Kidney glomerular epithelial cell (primary cell): Measurements from ENCODE around the gene KRT82.
A peak's percentile ranks its signal among the peaks of the same experiment; 100 is the strongest.
"Not testable (repeated sequence)": the region's sequence is repeated elsewhere in the genome, so short reads cannot be mapped to it uniquely, and the experiment has no call there.

Source experiments
- DNase-seq: peaks from one replicate; lab custom pipeline; 2025; lab: John Stamatoyannopoulos, UW

KRT82 gene

DNA sequence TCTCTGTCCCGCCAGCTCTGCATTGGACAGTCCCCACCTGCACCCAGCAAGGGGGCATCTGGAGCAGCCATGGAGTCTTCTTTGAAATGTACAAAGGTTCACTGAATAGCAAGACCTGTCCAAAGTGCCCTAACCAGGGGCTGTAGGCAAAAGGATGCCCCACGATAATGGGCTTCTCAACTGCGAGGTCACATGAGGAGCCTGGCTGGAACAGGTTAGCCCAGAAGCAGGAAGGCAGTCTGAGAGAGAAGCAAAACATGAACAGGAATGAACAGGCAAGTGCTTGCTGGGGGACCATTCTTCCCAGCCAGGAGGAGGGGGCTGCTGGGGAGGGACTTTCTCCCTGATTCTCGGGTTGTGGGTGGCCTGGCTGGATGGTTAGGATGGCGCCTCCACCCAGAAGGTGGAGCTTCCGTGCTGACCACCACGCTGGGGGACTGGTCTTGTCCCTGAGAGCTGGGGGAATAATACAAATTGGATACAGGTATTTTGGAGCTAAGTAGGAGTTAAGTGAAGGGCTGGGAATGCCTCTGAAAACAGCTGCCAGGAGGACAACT lies 46.0 kb downstream of the KRT82 start:
- DNase-seq, result no peak

DNA sequence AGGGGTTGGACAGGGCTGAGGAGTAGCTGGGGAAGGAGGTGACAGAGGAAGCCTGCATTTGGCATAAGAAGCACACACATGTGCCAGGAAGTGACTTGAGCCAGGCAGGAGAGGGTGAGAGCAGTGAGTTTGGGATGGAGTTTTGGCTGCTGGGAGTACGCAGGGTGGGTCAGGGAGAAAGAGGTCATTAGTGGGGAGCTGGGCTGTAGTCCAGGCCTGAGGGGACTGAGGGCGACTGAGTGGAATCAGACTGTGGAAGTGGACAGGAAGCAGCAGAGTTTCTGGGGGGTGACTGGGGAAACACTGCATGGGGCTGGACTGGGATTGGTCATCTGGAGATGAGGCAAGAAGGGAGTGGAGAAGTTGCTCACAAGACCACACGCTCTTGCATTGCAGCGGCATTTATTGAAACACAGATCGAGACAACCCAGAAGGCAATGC lies 46.5 kb downstream of the KRT82 start:
- no peak for DNase-seq

DNA sequence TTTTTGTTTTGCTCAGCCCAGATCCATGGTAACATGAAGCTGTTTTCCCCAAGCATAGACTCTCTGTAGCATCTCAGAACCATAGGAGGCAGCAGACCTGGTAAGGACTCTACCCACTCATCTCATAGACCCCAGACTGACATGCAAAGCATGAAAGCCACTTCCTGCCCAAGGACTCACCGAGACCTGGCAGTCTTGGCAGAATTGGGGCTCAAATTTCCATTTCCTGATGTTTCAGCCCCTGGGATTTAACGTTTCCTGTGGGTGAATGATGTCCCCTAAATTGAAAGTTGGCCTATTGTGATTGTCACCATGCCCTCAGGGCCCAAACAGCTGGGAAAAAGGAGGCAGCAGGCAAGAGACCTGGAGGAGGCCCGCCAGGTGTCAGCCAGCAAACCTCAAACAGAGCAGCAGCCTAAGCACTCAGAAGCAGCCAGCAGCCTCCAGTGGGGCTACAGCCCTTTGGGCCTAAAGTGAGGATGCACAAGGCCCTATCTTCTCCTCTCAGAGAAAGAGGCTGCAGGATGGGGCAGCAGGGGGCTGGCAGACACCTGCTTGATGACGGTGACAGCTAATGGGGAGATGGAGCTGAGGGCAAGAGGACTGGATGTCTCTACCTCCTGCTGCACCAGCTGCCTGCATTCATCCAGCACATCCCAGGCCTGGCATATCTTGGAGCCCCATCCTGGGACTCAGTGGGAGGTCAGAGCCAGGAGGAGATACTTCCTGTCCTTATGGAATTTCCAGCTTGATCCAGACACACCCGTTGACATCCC lies 47.4 kb downstream of the KRT82 start:
- no peak for DNase-seq

DNA sequence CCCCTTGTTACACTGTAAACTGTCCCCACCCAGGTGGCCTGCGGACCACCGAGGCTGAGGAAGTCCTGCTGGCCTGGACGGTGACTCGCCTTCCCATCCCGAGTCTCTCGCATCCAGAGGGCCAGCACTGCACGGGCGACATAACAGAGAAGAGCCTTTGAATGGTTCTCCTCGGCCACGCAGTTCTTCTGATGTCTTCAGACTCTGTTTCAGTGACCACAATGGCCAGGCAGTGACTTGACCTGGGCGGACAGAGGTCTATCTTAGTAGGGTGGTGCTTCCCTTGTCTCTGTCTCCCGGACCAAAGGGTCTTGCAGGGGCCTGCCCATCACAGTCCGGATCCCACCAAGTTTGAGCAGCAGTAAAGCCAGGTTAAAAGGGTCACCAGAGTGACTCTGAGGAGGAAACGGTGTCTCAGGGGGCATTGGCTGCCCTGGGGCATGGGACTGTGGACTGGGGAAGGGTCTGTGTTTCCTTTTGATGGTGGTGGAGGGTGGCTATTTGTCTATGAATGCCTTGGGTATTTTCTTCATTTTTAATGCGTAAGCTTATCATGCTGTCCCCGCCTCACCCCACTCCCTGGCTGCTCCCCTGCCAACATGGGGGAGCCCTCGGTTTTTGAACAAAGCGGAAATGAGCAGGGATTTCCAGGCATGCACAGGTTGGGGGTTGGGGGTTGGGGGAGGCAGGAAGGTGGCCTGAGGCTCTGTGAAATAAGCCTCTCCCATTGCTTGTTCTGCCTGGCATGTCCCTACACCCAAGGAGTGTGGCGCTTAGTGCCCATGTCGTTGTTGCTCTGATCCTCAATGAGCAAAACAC lies 49.2 kb downstream of the KRT82 start:
- no peak for DNase-seq

DNA sequence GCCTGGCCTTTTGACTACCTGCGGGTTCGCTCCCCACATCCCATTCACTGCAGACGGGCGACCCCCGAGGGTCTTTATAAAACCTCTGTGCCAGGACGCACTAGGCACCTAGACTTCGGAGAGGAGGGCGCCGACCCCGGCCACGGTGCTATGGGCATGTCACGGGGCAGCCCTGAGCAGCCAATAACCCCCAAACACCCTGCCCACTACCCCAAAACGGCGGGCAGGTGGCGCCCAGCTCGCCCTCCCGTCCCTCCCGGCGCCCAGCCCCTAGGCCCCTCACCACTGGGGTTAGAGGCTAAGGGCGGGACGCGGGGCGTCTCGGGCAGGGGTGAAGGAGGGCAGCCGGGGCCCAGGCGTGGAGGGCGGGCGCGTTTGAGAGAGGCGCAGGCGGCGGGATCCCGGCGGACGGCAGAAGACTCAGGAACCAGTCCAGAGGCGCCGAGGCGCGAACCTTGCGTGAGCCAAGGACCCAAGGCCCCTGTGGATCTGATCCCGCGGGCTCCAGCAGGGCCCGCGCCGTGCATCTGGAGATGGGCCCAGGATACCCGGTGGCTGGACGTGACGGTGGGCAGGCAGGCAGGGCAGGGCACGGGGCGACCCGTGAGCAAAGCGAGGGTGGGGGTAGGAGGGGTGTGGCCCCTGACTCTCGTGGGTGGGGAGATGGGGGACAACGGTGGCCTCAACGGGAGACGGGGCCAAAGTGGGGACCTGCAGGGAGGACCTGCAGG lies 49.9 kb downstream of the KRT82 start:
- DNase-seq, result no peak

DNA sequence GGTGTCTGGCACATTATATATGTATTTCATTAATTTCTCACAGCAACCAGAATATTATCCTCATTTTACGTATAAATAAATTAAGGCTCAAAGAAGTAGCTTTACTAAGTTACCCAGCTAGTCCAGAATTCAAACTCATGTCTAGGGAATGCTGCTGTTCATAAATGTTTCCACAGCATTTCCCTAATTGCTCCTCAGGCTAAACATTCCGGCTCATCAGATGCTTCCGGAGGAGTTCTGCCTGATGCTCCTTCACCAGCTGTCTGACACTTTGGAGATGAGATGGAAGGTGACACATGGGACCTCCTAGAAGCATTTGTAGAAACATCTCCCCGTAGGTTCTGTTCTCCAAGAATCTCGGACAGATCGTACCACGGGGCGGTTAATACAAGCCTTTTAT lies 51.0 kb downstream of the KRT82 start:
- DNase-seq, result no peak

DNA sequence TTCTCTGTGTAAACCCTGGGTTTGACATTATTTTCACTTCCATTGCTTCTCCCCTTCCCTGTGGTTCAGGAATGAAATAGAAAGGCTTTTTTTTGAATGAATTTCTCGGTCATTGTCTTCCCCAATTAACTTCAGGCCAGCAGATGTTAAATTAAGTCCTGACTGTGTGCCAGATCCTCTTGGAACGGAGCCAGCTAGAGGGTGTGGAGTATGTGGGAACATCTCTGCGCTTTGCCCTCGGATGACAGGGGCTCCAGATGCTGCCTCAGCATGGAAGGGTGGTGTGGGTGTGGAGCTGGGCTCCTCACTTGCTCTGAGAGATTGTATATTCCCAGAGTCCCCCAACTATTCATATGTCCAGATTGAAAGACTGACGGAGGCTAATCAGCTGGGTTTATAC lies 51.9 kb downstream of the KRT82 start:
- DNase-seq, result no peak

DNA sequence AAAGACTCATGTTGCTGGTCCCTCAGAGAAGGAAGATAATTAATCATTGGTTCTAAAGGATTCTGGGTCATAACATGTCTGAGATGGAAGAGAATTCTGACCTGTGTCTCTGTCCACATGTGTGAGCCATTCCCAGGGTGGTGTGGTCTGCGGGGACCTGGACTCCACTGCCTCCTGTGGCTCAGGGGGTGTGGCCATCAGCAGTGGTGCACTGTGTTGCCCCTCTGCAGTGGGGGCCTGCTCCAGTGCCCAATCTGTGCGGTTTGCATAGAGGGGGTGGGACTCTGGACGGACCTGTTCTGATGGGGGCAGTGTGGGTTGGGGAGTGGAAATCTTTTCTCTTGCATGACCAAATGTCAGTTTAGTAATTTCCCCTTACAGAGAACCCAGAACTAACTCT lies 52.4 kb downstream of the KRT82 start:
- no peak for DNase-seq

DNA sequence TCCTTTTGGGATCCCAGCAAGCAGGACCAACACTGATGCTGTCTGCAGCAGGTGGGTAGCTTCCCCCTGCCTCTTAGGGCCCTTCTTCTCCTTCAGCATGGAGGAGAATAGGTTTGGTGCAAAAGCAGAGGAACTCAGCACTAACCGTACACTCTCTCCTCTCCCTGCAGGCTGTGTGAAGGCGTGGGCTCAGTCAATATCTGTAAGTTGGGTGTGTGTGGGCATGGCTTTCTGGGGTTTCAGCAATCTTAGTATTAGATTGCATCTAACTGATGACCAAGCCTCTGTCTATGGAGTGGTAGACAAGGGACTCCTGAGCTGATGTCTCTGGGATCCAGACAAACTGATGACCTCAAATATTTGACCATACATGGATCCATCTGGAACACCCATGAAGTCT lies 53.2 kb downstream of the KRT82 start:
- DNase-seq, result no peak

DNA sequence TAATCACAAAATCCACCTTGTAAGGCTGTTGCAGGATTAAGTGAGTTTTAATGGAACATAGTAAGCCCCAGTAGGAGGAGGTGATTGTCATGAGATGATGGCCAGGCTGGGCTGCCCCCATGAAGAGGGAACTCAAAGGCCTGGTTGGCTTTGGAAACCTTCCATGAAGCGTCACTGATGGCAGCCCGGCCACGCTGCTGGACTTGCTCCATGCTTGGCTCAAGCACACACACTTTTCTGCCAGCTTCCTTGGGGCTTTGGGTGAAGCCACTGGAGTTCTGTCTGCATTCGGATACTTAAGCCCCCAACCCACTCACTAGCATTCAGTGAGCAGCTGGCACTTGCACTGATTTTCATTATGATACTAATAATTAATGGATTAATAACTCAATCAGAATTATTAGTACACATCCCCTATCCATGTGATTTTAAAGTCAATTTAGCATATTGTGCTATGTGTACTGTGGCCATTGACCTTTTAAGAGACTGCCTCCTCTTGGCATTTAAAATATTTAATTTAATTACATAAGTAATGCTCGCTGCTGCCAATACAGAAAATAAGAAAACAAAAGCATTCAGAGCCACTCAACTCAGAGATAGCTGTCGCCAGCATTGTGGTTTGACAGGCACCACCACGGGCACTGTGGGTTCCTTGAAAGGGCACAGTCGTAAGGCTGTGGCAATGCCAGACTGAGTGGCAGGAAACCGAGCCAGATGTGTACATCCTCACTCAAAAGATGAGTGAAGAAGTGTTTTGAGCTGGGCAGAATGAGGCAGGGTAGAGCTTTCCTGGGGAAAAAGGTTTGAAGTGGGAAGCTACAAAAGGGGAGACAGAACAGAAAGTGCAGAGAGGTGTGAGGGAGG lies 54.7 kb downstream of the KRT82 start:
- DNase-seq, result no peak

DNA sequence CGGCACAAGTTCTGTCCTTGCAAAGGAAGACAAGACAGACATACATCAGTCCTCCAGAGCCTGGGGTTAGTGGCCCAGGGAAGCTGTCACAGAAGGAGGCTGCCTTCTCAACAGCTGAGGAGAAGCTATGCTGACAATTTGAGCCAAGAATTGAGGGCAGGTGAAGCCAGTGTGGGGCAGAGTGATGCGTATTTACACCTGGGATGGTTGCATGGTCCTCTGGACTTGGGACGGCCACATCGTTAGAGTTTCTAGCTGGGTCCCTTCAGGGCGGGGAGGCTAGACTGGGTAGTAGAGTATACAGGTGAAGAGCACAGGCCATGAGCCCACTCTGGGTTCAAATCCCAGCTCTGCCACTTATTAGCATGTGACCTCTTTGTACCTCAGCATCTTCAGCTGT lies 55.3 kb downstream of the KRT82 start:
- no peak for DNase-seq

DNA sequence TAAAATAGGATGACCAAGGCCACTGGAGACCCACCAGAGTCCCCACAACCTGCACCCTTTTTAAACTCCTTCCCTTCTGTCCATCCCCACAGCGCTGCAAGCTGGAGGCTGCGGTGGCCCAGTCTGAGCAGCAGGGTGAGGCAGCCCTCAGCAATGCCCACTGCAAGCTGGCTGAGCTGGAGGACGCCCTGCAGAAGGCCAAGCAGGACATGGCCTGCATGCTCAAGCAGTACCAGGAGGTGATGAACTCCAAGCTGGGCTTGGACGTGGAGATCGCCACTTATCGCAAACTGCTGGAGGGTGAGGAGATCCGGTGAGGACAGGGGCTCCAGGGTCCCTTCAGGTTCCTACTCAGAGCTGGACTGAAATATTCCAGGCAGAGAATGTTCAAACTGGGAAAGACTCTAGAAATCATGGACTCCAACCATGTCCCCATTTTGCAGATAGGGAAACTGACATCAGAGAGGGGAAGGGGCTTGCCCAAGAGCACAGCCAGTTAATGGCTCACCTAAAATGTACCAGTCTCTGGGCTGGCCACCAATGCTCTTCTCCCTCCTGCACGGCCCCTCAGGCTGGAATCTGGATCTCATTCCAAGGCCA lies 56.0 kb downstream of the KRT82 start:
- no peak for DNase-seq

DNA sequence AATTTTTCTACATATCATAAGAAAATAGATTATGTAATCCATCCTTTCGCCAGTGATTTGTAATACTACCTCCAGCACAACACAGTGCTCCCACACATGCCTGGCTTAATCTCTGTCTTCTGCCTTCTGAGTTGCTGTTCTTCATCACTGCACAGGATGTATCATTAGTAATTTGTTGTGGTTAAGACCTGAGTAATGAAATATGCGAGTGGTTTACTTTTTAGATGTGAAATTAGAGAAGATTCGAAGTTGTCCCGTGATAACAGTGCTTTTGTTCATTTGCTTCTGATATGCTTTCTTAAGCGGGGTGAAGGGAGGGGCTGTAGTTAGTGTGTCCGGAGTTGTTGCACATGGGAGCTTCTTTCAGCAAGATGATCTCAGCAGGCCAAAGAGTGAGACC lies 56.9 kb downstream of the KRT82 start:
- peak; percentile 92 for DNase-seq

DNA sequence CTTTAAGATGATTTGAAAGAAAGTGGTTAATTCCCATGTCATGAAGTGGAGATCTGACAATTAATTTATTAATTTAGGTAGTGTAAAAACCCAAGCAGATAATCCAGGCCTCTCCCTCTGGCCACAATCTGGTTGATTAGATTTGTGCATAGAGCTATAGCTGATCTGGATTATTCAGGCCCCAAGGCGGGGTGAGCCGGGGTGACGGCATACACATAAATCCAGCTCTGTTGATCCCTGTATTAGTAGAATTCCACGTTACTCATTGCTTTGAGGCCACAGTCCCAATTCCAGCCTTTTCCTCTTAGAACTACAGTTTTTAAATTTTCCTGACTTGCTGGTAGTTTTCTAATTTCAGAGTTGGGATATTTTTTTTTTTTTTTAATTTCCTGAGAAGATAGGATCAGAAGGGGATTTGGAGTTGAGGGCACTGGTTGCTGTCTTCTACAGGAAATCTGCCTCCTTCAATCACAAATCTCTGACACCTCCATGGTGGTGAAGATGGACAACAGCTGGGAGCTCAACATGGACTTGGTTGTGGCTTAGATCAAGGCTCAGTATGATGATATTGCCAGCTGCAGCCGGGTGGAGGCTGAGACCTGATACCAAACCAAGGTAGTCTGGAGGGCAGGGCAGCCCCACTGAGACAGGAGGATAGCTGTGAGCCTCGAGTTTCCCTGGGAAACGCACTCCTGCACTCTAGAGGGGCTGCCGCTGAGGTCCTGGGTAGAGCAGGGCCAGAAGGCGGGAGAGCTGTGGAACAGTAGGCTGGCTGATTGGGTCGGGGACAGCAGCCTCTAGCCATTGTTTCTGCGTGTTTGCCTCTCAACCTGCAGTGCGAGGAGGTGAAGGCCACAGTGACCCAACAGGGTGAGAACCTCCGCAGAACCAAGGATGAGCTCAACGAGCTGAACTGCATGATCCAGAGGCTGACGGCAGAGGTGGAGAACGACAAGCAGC lies 58.3 kb downstream of the KRT82 start:
- DNase-seq, result no peak

DNA sequence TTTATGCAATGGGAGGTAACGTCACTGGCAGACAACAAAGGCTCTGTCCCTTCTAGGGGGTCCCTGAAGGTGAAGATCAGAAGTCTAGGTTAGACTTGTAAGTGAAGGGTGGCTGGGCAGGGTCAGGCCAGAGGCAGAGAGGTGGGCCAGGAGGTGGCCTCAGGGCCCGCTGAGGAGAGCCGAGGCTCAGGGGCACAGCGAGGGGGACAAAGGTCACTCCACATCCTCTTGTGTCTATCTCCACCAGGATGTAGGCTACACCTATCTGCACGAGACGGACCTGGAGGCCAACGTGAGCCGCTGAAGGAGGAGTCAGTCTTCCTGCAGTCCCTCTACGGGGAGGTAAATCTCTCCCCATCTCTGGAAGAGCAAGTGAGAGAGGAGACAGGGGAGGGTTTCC lies 59.1 kb downstream of the KRT82 start:
- DNase-seq, result no peak

DNA sequence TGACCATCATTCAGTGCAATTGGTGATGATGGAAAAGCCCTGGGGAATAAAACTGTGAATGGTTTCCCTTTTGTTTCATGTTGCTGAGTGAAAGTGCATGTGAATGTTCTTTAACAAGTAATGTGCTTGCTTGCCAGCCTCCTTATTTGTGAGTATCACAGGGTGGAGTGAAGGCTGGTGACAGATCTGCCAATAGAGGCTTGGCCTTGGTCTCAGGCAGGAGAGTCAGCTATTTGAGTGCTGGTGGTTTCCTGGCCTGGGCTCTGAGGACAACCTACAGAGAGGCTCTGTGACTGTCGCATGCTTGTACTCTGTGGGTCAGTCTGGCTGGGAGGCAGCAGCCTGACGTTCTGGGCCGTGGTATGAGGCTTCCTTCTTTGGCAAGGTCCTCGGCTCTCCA lies 59.5 kb downstream of the KRT82 start:
- DNase-seq, result no peak

DNA sequence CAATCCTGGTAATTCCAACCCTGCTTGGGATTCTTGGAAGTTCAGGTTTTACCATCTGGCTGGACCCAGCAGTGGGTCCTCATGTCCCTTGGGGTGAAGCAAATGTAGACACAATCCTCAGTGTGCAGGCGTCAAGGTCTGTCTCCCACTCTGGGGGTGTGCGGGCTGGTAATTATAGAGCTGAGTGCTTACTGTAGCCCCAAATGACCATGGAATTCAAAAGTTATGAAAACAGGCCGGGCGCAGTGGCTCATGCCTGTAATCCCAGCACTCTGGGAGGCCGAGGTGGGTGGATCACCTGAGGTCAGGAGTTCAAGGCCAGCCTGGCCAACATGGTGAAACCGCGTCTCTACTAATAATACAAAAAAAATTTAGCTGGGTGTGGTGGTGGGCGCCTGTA lies 61.1 kb downstream of the KRT82 start:
- not testable (repeated sequence) for DNase-seq

DNA sequence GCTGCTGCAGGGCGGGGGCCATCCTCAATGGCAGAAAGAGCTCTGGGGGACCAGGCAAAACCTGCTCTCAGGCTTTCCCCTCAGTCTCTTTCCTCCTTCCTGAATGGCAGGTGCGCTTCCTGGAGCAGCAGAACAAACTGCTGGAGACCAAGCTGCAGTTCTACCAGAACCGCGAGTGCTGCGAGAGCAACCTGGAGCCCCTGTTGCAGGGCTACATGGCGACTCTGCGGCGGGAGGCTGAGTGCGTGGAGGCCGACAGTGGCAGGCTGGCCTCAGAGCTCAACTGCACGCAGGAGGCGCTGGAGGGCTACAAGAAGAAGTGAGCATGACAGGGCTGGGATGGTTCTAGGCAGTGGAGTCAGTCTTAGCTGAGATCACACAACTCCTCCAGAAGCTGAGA lies 62.0 kb downstream of the KRT82 start:
- no peak for DNase-seq
